NCI-H510A treated with DMSO at 0.1 percent for 48 hours (cell line): ENCODE data around the gene REEP2.
A peak's percentile ranks its signal among the peaks of the same experiment; 100 is the strongest.

Source experiments
- DNase-seq: peaks from one replicate; lab custom pipeline; 2025; lab: John Stamatoyannopoulos, UW

The REEP2 gene

DNA sequence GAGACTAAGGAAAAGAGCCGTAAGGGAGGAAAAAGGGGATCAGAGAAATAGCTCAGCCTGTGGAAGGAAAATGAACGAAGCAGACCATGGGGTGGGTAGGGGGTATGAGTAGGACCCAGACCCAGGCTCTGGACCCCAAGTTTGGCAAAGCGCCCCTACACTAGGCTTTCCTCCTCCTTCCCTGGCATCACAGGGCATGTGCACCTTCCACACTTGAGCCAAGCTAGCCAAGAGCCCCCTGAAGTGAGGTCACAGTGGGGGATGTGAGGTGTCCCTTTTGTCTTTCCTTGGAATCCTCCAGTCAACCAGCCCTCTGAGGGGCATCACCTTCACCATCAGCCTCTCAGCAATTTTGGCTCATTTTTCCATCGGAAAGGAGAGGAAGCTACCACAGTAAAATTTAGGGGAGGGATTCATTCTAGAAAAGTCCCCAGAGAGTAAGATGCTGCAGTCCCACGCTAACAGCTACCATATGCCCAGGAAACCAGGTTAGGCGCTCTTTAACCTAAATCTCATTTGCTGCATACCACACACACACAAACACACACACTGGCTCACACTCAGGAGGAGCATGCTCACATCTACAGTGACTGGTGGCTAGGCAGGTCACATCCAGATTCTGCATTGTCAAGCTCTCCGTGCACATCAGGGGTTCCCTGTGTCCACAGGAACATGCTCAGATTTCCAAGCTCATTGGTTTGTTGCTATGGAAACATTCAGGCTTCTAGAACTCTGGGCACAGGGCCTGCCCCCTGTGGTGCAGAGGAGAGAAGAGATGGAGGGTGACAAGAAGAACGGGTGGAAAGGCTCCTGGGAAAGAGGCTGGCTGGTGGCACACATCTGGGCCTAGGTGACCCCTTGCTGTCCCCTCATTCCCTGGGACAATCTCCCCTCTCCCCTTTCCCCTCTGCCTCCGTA, 9.9 kb downstream of the REEP2 start:
- no peak for DNase-seq

DNA sequence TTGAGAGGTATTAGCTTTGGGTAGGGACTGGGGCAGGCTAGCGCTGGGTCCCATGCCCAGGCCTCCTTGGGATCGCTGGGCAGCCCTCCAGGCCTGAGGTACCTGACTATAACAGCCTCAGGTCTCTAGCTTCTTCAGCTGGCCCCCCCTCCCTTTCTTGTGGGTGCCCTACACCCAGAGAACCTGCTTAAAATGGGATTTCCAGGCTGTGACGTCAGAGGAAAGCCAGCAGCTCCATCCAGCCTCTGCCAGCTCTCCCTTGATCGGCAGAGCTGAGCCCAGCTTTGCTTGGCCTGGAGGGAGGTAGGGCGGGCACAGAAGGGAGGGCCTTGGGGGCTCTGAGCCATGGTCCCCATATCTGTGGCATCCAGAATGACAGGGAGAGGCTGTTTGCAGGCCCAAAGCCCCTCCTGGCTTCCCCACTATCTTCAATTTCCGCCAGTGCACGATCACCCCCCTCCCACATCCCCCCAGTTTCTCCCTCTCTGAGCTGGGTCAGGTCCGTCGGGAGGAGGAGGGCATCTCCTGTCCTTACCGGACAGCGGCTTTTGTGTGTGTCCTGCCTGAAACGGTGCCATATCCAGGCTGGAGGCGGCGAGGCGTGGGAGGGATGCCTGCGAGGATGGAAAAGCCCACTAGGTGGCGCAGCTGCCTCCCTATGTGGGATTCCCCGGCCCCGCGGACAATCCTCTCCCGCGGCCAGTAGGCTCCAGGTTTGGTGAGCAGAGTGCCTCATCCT, 10.8 kb downstream of the REEP2 start:
- DNase-seq = peak; percentile 41

DNA sequence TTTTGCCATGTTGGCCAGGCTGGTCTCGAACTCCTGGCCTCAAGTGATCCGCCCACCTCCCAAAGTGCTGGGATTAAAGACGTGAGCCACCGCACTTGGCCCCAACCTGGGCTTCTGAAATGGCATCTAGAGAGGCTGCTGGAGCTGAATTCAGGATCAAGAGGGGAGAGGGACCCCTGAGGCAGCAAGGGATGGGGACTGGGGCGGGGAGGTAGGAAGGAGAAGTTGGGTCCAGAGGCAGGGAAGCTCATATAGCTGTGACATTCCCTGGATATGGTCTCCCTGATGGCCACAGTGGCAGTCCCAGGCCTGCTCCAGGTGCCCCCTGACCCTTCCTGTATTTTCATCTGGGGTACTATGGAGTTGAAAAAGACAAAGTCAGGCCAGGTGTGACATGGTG, 12.1 kb downstream of the REEP2 start:
- no peak for DNase-seq

DNA sequence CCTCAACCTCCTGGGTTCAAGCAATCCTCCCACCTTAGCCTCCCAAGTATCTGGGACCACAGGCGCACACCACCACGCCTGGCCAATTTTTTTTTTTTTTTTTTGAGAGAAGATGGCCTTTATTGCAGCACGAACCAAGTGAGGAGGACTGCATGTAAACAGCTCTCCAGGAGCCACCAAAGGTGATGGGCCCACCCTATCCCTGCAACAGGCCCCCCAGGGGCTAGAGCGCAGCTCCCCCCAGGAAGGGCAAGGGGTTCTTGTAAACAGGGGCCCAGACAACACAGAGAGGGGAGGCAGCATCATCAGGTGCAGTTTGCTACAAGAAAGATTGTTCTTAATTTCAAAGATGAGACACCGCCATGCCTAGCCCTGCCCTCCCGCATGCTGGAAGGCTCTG, 13.9 kb downstream of the REEP2 start:
- DNase-seq = no peak

DNA sequence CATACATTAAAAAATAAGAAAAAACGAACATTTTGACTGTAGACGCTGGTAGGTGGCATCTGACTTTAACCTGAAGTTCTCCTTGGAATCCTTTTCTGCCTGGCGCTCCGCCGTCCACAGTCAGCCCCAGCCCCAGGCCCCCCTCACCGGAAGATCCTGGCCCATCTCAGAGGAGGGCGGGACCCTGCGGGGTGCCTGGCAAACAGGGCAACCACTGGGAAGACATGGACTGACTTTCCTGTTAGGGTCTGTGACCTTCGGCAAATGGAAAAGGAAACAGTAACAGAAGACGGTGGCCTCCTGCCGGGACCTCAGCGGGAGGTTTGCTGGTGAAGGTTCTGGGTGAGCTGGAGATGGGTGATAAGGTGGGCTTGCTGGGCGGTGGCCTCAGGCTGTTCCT, 14.7 kb downstream of the REEP2 start:
- DNase-seq = no peak

DNA sequence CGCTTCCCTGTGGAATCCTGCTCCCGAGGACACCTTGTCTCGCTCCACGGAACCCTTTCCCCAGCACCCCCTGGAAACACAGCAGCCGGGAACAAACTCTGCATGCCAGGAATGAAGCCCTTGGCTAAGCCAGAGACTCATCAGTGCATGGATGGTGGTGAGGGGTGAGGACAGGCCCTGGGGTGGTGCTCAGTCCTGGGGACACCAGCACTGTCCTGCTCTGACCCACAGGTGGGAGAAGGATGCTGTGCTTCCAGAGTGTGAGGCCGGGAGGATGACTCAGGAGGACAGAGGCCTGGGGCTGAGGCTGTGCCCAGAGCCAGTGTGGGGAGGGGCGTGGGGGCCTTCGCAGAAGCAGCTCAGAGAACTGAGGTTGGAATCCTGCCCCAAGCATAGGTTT, 15.3 kb downstream of the REEP2 start:
- DNase-seq = no peak

DNA sequence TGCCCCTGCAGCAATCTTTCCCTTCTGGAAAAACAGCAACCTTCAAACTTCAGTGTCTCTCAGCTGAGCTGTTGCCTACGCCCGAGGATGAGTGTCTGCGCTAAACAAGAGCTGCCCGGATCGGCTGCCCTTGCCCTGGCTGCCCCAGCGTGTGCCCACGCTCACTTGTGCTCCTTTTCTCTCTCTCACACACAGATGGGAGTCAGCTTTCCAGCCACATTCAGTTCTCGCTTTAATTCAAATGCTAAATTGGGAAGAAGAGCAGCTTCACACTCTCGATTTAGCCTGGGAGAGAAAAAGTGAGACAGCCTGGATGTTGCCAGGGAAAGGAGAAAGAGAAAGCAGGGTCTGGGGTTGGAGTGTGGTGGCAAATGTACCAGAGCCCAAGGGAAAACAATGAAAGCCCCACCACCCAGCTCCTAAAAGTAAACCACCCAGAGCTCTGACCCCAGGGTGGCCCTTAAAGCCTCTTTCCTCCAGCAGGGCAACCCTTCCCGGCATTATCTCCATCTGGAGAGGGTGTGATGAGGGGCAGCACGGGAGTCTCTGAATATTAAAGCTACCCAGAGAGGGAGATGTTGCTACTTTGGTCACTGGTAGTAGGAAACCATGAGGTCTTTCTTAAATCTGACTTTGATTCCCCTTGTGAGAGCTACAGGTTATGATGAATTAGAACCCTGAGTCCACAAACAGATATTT, 16.5 kb downstream of the REEP2 start:
- no peak for DNase-seq

DNA sequence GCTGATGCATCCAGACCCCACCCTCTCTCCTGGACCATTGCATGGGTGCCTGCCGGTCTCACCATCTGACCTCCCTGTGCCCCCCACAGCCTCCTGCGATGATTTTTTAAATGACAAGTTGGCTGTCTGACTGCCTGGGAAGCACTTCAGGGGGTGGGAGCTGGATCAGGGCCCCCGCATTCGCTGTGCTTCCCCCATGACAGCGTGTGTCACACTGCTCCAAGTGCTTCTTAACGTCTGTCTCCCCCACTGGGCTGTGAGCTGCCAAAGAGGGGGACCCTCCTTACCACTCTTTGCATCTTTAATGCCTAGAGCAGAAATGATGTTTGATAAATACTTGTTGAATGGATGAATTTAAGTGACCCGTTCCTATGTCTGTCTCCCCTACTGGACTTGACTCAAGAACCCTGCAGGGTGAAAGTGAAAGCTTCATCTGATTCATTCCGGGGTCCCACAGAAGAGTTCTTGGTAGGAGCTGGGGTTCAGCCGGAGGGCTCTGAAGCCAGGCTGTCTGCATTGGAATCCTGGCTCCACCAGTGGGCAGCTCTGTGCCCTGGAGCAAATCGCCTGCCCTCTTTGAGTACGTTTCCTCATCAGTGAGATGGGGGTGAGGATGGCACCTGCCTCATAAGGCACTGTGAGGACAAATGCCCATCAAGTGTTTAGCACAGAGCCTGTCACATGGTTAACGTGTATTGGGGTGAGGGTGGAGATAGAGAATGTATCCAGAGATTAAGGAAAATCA, 18.8 kb downstream of the REEP2 start:
- DNase-seq = no peak

DNA sequence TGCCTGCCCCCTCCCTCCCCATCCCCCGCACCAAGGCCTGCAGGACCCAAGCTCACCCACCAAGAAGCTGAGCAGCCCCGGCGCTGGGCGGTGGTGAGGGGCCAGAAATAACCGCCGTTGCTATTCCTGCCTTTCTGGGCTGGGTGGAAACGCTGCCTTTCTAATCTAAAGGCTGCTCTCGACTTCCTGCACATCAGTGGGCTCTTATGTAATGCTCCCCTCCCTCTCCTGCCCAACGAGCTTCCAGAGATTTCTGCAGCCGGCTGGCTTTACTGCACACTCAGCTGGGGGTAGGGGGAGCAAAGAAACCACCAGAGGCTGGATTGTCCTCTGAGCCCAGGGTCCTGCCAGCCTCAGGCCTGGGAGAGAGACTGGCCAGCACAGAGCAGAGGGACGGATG, 19.5 kb downstream of the REEP2 start:
- no peak for DNase-seq

DNA sequence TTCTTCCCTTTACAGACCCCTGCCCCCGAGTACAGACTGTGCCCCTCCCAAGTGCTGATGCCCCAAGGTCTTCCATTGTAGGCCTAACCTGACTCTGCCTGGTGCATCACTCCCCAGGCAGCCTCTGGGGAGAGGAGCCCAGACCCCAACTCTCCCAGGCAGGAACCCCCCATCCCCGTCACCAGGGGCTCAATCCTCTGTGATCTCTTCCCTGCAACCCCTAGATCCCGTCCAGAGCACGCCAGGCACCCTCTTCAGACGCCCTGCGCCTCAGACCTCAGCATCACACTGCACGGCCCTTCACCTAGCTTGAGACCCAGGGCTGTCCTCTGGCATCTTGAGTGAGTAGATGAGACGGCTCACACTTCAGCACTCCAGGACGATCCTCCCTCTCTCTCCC, 20.0 kb downstream of the REEP2 start:
- DNase-seq = no peak

DNA sequence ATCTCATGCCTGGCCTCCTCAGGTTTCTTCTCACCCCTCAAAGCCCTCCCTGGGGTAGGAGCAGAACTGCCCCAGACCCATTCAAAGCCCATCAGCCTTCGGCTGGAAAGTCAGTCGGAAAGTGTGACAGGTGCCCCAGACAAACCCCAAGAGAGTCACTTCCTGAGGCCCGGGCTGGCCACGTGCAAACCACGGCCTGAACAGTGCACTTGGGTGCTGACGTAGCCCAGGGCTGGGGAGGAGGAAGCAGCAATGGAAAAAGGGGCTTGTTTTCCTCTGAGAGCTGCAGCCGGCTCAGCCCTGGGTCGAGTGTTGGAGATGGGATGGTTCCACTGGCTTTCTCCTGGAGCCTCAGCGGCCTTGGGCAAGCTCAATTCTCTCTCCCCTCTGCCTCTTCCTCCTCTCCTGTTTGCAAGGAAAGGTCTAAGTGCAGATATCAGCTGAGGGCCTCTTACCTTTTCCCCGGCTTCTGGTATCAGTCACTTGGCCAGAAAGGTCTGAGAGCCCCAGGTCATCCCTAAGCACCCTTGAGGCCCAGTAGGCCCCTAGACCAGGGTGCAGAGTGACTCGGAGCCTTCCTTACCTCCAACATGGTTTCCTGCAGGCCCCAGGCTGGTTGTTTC, 20.6 kb downstream of the REEP2 start:
- DNase-seq = no peak

DNA sequence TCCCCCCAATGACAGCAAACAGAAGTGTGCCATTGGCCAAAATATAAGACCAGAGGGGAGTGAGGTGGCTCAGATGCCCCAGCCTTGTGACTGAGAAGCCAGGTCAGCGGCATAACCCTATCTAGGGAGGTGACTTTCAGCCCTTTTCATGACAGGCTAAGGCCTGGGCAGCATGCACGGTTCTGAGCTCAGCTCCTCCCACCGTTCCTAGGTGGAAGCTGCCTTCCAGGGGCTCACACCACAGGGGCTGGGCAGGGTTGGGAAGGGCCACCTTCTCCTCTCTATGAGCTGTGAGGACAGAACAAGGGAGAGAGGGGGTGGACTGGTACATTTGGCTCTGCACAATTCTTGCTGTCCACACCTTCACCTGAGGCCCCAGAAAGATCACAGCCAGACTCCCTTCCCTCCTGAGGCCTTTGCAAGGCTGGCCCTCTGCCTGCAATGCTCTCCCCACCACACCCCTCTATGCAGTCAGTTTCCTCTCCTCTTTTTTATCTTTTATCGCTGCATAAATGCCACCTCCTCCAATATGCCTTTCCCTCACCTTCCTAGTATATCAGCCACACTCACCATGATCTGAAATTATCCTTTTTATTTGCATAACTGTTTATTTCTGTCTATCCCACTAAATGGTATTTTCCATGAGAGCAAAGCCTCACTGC, 21.3 kb downstream of the REEP2 start:
- DNase-seq = no peak

DNA sequence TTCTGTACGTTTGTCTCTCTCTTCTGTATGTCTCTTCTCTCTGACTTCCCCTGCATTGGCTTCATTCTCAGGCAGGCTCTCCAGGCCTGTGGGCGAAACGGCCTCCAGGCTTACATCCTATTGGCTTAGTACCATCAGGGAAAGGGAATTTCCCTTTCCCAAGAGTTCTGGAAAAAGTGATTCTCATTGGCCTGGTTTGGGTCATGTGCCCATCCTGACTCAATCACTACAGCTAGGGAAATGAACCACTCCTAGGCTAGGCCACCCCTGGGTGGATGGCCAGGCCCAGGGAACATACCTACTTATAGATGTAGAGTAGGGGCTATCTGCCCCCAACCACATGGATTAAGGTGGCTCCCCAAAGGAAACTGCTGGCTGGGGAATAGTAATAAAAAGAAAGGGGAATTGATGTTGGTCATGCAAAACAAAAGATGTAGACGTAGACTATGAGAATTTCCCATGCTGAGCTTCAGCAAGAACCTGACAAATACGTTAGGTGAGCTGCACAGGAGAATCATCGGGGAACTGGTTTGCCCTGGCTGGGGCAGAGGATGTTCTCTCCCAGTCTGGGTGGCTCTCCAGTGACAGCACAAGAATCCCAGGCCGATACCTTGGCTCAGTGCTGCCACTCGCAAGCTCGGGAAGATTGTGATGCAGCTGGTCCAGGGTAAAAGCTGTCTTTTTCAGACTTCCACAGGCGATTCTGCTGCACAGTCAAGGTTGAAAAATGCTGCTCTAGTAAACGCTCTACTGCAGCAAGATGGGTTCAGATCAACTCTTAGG, 22.7 kb downstream of the REEP2 start:
- DNase-seq = no peak

DNA sequence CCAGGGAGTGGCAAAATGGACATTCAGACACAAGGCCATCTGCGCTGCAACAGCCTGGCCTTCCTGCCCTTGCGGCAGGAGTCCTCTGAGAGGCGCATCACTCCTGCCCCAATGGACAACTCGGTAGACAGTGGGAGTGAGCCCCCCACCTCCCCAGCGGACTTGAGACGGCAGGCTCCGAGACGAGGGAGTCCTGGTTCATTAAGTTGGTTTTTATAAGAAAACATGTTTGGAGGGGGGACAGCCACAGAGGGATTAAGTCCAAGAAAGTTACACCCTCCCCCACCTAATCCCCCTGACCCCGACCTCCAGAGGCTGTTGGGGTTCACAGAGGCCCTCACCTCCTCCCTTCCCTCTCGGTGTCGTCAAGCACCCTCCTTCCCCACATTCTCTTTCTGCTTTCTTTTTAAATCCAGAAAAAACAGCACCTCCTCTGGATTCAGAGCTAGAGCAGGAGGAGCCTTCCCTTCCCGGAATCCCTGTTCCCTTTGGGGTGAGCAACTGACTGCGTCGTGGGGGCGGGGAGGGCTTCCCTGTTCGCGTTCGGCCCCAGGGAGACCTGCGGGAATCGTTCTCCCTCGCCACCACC, 24.7 kb downstream of the REEP2 start:
- no peak for DNase-seq

DNA sequence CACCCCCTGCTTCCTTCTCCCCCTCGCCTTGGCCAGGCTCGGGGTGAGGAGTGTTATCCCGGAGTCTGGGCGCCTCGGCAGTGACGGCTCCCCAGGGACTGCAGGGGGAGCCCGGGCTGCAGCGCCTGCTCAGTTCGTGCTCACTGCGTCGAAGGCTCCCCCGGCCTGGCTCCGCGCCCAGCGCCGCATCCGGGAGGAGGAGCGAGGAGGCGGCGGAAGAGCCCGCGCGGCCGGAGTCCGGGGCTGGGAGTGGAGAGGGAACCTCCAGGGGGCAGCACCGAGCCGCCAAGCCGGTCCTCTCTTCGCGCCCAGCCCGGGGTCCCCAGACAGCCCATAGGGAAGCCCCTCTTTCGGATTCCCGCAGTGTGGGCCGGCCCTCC, 25.1 kb downstream of the REEP2 start:
- DNase-seq = peak; percentile 56

DNA sequence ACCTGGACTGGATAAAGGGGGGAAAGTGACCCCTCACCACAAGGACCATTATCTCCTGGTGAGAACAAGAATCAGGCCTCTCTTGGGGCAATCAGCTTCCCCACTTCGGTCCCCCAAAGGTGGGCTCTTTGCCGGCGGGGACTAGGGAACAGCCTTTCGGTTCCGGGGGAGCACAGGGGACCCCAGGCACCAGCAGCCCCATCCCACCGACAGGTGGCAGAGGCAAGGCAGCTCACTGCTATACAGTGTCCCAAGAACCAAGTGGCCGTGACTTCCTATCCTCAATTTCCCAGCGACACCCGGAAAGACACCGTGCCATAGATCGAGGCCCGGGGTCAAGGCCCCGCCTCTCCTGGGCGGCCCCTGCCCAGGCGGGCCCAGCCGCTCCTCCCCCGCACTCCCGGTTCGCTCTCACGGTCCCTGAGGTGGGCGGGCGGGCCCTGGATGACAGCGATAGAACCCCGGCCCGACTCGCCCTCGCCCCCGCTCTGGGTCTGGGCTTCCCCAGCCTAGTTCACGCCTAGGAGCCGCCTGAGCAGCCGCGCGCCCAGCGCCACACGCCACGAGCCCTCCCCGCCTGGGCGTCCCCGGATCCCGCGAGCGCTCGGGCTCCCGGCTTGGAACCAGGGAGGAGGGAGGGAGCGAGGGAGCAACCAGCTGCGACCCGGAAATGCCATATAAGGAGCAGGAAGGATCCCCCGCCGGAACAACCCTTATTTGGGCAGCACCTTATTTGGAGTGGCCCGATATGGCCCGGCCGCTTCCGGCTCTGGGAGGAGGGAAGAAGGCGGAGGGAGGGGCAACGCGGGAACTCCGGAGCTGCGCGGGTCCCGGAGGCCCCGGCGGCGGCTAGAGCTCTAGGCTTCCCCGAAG, 25.8 kb downstream of the REEP2 start:
- DNase-seq = peak; percentile 84

DNA sequence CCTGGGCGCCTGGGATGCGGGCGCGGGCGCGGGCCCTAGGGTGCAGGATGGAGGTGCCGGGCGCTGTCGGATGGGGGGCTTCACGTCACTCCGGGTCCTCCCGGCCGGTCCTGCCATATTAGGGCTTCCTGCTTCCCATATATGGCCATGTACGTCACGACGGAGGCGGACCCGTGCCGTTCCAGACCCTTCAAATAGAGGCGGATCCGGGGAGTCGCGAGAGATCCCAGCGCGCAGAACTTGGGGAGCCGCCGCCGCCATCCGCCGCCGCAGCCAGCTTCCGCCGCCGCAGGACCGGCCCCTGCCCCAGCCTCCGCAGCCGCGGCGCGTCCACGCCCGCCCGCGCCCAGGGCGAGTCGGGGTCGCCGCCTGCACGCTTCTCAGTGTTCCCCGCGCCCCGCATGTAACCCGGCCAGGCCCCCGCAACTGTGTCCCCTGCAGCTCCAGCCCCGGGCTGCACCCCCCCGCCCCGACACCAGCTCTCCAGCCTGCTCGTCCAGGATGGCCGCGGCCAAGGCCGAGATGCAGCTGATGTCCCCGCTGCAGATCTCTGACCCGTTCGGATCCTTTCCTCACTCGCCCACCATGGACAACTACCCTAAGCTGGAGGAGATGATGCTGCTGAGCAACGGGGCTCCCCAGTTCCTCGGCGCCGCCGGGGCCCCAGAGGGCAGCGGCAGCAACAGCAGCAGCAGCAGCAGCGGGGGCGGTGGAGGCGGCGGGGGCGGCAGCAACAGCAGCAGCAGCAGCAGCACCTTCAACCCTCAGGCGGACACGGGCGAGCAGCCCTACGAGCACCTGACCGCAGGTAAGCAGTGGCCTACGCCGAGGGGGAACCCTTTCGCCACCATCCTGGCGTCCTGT, 26.6 kb downstream of the REEP2 start, which contains the start of gene EGR1:
TSS of gene EGR1 (plus strand) at position 219 of the 864 bp plus-strand sequence. CDS start at position 502, 283 bp downstream.
- DNase-seq = peak; percentile 80
